Neural progenitor cell (in vitro differentiated cells): Measurements from ENCODE around the gene RUNX3.

Experiments
- CTCF ChIP-seq: fragments of 200-600 bp; sonication (generic); IDR thresholded peaks from 2 replicates; pipeline ENCODE4 v1.5.1; 2017; ENCODE audit warnings: antibody characterized with exemption, mild to moderate bottlenecking
- EZH2phosphoT487 ChIP-seq: fragments of 200-600 bp; sonication (generic); IDR thresholded peaks from 2 replicates; pipeline ENCODE4 v1.6.1; 2017; ENCODE audit warnings: antibody characterized with exemption

GRCh38 chr1:24857507-24858133 lies 72.5 kb downstream of the RUNX3 start:
- peak; percentile 13 for TF ChIP-seq CTCF
- no peak for TF ChIP-seq EZH2phosphoT487
